ENCODE measurements around the gene STARD8.
"Not testable (repeated sequence)": the region's sequence is repeated elsewhere in the genome, so short reads cannot be mapped to it uniquely, and the experiment has no call there.

STARD8 gene

DNA sequence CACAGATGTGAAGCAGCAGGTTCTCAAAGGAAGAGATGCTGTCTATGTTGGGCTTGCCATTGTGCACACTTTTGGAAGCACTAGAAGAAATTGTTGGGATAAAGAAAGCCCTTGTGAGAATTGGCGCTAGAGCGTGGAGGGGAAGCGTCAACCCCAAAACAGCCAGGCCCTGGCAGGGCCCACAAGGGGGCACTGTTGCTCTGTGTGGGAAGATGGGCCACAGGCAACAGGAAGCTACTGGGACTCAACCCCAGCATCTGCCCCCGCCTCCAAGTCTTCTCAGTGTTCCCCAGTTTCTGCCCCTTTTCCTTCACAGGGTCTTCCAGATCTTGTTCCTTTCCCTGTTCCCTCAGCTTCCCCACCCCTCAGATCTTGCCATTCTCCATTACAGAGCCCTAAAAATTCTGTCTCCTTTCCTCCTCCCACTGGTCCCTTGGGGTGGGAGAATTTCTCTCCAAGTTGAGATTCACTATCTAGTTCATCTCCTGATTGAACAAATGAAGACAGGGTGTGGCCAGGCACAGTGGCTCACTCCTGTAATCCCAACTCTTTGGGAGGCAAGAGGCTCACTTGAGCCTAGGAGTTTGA lies 85.5 kb downstream of the STARD8 start:
- FAIRE-seq = no peak
- no peak for DNase-seq (ENCODE audit: insufficient read length, low spot score)
- peak; percentile 47 for TF ChIP-seq CTCF (IDR thresholded peaks at IDR 0.05; ENCODE audit: insufficient read depth, missing control alignments)

DNA sequence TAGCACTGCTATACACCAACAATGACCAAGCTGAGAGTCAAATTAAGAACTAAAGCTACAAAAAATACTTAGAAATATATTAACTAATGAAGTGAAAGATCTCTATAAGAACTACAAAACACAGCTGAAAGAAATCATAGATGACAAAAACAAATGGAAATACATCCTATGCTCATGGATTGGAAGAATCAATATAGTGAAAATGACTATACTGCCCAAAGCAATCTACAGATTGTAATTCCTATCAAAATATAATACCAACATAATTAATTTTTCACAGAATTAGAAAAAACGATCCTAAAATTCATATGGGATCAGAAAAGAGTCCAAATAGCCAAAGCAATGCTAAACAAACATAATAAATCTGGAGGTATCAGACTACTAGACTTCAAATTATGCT lies 87.8 kb downstream of the STARD8 start:
- FAIRE-seq = no peak
- DNase-seq (ENCODE audit: insufficient read length, low spot score) = no peak
- TF ChIP-seq CTCF (IDR thresholded peaks at IDR 0.05; ENCODE audit: insufficient read depth, missing control alignments) = no peak

- not testable (repeated sequence) for DNase-seq (ENCODE audit: insufficient read length, low spot score); FAIRE-seq
Observed at GRCh38 chrX:68741864-68742263, 94.4 kb downstream of the STARD8 start.

GRCh38 chrX:68743754-68744153 lies 96.3 kb downstream of the STARD8 start:
- DNase-seq (ENCODE audit: insufficient read length, low spot score) (no peak), FAIRE-seq (no peak)
- TF ChIP-seq CTCF (IDR thresholded peaks at IDR 0.05; ENCODE audit: insufficient read depth, missing control alignments) = no peak

- no peak for FAIRE-seq
- no peak for TF ChIP-seq CTCF (IDR thresholded peaks at IDR 0.05; ENCODE audit: insufficient read depth, missing control alignments)
- no peak for DNase-seq (ENCODE audit: insufficient read length, low spot score)
Observed at GRCh38 chrX:68746988-68747387, 99.5 kb downstream of the STARD8 start.

DNA sequence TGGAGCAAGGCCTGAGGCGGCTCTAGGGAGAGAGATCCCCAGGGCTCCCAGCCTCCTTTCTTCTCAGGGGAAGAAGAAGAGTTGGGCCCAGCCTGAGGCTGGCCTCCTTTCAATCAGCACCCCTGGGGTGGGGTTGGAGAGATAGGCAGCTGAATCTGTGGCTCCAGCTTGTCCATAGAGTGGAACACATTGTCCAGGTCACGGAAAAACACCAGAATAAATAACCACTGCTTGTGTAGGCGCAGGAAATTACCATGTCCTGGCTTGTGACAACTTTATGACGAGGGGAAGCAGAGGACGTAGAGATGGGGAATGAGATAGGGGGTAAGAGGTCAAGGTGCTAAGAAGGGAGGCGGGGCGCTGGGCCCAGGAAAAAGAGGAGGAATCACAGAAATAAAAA lies 100.6 kb downstream of the STARD8 start:
- no peak for TF ChIP-seq CTCF (IDR thresholded peaks at IDR 0.05; ENCODE audit: insufficient read depth, missing control alignments)
- FAIRE-seq (no peak), DNase-seq (ENCODE audit: insufficient read length, low spot score) (no peak)

GRCh38 chrX:68749426-68749825 lies 102.0 kb downstream of the STARD8 start:
- FAIRE-seq = no peak
- TF ChIP-seq CTCF (IDR thresholded peaks at IDR 0.05; ENCODE audit: insufficient read depth, missing control alignments) = no peak
- DNase-seq (ENCODE audit: insufficient read length, low spot score) = no peak

DNA sequence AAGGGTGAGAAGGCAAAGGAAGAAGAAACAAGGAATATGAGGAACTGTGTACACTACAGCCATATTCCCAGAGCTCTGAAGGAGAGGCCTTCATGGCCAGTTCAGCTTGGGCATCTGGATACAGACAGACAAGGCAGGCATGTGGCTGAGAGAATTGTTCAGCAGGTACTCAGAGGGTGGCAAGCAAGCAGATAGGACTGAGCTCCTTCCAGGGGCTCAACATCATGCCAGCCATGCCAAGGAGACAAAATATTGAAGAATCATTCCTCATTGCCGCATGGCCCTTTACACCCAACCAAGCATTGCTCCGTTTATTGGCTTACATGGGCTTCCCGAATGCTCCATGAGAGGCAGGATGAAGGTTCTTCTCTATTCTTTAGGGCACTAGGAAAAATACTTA lies 102.8 kb downstream of the STARD8 start:
- TF ChIP-seq CTCF (IDR thresholded peaks at IDR 0.05; ENCODE audit: insufficient read depth, missing control alignments) = no peak
- FAIRE-seq (no peak), DNase-seq (ENCODE audit: insufficient read length, low spot score) (no peak)
